NT2/D1 (cell line): ENCODE results near the gene DIP2C.

Experiments used
- DNase-seq: peaks from one replicate; pipeline ENCODE4 v3.0.0-alpha.2; 2011; ENCODE audit warnings: low read depth, low spot score
- H3K27me3 ChIP-seq: 2 replicates; pipeline ENCODE4 v1.6.0; 2011; ENCODE audit warnings: mild to moderate bottlenecking; ENCODE audit not compliant: insufficient read length, insufficient read depth
- H3K36me3 ChIP-seq: 2 replicates; pipeline ENCODE4 v1.6.1; 2011; ENCODE audit warnings: mild to moderate bottlenecking, low read length, mixed read lengths; ENCODE audit not compliant: insufficient read depth, insufficient read length
- H3K4me1 ChIP-seq: 2 replicates; pipeline ENCODE4 v1.5.1; 2011; ENCODE audit not compliant: insufficient read depth, insufficient read length
- H3K4me3 ChIP-seq: 2 replicates; pipeline ENCODE4 v1.5.1; 2011; ENCODE audit warnings: low read depth; ENCODE audit not compliant: insufficient read length
- H3K9ac ChIP-seq: 2 replicates; pipeline ENCODE4 v1.6.0; 2011; ENCODE audit warnings: low read depth; ENCODE audit not compliant: insufficient read length
- H3K9me3 ChIP-seq: 2 replicates; pipeline ENCODE4 v1.5.1; 2011; ENCODE audit warnings: mild to moderate bottlenecking, low read length; ENCODE audit not compliant: insufficient read depth
- SUZ12 ChIP-seq: IDR thresholded peaks from 2 replicates; pipeline ENCODE4 v1.6.1; 2011; ENCODE audit not compliant: insufficient read length, insufficient read depth; ENCODE audit errors: extremely low read depth
- YY1 ChIP-seq: IDR thresholded peaks from 2 replicates; pipeline ENCODE4 v1.6.1; 2011; ENCODE audit not compliant: insufficient read length, insufficient read depth
- ZNF274 ChIP-seq: IDR thresholded peaks from 2 replicates; pipeline ENCODE4 v1.6.1; 2011; ENCODE audit warnings: mild to moderate bottlenecking, low read depth, low read length

The DIP2C gene

DNA sequence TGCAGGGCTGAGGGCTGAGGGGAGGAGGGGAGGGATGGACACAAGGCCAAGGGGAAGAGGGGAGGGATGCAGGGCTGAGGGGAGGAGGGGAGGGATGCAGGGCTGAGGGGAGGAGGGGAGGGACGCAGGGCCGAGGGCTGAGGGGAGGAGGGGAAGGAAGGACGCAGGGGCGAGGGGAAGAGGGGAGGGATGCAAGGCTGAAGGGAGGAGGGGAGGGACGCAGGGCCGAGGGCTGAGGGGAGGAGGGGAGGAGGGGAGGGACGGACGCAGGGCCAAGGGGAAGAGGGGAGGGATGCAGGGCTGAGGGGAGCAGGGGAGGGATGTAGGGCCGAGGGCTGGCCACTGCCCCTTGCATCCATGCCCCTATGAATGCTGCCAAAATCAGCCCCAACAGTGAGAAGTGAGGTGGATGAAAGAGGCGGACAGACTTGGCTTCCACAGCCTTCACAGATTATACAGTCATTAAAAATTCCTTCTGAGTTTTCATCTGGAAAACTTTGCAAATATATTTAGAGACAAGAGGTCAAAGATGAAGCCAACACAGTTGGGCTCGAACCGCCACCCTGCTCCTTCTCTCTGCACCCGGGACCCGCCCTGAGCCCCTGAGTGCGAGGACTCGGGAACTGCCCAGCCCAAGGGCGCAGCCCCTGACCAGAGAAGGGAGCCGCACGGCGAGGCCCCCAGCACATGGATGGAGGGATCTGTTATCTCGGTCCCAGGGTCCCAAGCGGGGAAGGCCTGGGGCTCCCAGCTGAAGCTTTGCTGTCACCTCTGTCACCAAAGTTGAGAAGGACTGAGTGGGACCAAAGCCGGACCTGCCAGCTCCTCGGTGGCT lies 65.8 kb downstream of the DIP2C start:
- Histone ChIP-seq H3K9ac (no peak overlapping the region), H3K4me3 (no peak overlapping the region), H3K4me1 (peaks cover 12% of the 10 kb centered on the region), H3K36me3 (no peaks in the 10 kb centered on the region), H3K9me3 (no peaks in the 10 kb centered on the region), H3K27me3 (no peaks in the 10 kb centered on the region)
- no peak for TF ChIP-seq ZNF274
- no peak for TF ChIP-seq YY1
- no peak for TF ChIP-seq SUZ12
- no peak for DNase-seq

- H3K9me3 ChIP-seq = no peaks in the 10 kb centered on the region
- no peaks in the 10 kb centered on the region for H3K36me3 ChIP-seq
- no peak overlapping the region for H3K4me3 ChIP-seq
- H3K27me3 ChIP-seq = no peaks in the 10 kb centered on the region
- H3K4me1 ChIP-seq = peaks cover 12% of the 10 kb centered on the region
- no peak overlapping the region for H3K9ac ChIP-seq
- TF ChIP-seq YY1 (no peak), SUZ12 (no peak), ZNF274 (no peak)
- DNase-seq = no peak
Measured at GRCh38 chr10:623014-623413, 66.5 kb downstream of the DIP2C start.

DNA sequence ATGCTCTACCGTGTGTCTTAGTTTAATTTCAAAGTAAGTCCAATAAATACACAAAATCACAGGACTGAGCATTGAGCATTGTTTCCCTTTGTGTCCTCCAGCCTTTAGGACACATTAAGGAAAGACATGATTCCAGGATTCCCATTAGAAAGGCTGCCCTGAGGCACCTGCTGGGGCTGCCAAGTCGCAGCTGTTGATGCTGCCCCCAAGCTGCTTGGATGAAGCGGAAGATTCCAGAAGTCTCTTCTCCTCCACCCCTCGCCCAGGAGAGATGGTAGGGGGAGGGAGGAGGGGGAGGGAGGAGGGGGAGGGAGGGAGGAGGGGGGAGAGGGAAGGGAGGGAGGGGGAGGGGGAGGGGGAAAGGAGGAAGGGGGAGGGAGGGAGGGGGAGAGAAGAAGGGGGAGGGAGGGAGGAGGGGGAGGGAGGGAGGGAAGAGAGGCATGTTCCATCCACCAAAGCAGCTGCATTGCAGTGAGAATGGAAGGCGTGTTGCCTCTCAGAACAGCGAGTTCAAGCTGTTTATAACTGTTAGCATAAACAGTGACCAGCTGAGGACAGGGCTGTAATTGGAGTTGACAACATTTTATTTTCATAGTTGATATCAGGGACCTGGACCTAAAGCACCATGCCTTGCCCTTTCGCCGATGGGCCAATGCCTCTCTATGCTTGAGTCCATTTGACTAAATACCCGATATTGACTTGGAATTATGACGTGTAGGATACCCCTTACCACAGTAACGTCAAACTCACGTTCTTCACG lies 67.3 kb downstream of the DIP2C start:
- no peaks in the 10 kb centered on the region for H3K27me3 ChIP-seq

GRCh38 chr10:621513-621912 lies 68.0 kb downstream of the DIP2C start:
- H3K4me1 ChIP-seq = peaks cover 12% of the 10 kb centered on the region
- TF ChIP-seq SUZ12 (no peak), ZNF274 (no peak), YY1 (no peak)
- no peak overlapping the region for H3K4me3 ChIP-seq
- H3K36me3 ChIP-seq = no peaks in the 10 kb centered on the region
- no peak for DNase-seq
- H3K27me3 ChIP-seq = no peaks in the 10 kb centered on the region
- no peaks in the 10 kb centered on the region for H3K9me3 ChIP-seq
- no peak overlapping the region for H3K9ac ChIP-seq

More for the DNA sequence above, 67.3 kb downstream of the DIP2C start:
- no peak overlapping the region for H3K9ac ChIP-seq
- H3K9me3 ChIP-seq = no peaks in the 10 kb centered on the region
- DNase-seq = no peak
- TF ChIP-seq ZNF274 = no peak
- no peak for TF ChIP-seq YY1
- TF ChIP-seq SUZ12 = no peak
- H3K4me3 ChIP-seq = no peak overlapping the region
- H3K36me3 ChIP-seq = no peaks in the 10 kb centered on the region
- peaks cover 12% of the 10 kb centered on the region for H3K4me1 ChIP-seq

DNA sequence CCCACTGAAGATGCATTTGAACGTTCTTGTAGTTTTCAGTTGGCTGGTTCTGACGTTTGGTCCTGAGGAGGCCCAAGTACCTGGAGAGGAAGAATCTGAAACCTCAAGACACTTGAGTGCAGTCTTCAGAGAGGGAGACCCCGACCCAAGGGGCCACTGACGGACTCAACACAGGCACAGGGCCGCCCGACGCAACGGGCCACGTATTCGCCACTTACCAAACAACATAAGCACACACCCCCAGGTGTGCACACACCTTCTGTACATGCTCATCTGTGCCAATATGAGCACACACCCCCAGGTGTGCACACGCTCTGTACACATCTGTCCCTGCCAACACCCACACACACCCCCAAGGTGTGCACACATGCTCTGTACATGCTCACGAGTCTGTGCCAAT lies 68.5 kb downstream of the DIP2C start:
- H3K4me1 ChIP-seq = peaks cover 7% of the 10 kb centered on the region
- no peak overlapping the region for H3K9ac ChIP-seq
- no peak for DNase-seq
- H3K27me3 ChIP-seq = no peaks in the 10 kb centered on the region
- TF ChIP-seq YY1 (no peak), SUZ12 (no peak)
- no peak overlapping the region for H3K4me3 ChIP-seq
- no peaks in the 10 kb centered on the region for H3K9me3 ChIP-seq
- no peaks in the 10 kb centered on the region for H3K36me3 ChIP-seq

DNA sequence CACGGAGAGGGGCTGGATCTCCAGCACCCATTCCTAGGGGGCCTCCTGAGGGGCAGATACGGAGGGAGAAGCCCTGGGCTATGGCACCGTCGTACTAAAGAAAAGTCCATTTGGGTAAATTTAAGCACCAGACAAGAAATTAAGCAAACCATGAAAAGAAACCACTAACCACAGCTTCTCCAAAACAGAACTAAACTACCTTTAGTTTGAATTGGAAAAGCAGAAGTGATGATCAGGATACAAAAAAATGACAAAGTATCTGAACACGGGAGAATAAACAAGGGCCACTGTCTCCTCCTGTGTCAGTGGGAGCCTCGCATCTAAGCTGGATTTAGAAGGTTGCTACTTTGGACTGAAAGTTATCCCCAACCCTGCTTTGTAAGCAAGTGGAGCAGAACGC lies 69.1 kb downstream of the DIP2C start:
- Histone ChIP-seq H3K27me3 (no peaks in the 10 kb centered on the region), H3K36me3 (no peaks in the 10 kb centered on the region), H3K9me3 (no peaks in the 10 kb centered on the region), H3K9ac (no peak overlapping the region), H3K4me1 (peaks cover 5% of the 10 kb centered on the region), H3K4me3 (no peak overlapping the region)
- no peak for DNase-seq
- no peak for TF ChIP-seq SUZ12
- TF ChIP-seq ZNF274 = no peak
- no peak for TF ChIP-seq YY1

DNA sequence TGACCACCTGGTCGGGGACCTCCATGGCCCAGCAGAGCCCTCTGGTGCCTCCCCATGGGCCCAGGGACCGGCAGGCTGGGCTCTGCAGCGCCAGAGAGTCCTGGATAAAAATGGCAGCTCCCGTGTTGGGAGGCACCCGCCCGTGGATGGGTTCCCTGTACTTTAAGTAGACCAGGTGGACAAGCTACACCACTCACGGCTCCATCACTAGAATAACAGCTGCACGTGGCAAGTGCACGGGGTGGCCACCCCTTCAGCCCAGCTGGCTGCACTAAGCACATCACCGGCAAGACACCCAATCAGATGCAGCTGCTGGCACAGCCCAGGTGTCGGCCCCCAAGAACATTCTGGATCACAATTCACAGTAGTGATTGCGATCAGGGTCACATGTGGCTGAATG lies 69.8 kb downstream of the DIP2C start:
- H3K9ac ChIP-seq = no peak overlapping the region
- no peak for TF ChIP-seq SUZ12
- TF ChIP-seq ZNF274 = no peak
- TF ChIP-seq YY1 = no peak
- no peaks in the 10 kb centered on the region for H3K36me3 ChIP-seq
- no peak overlapping the region for H3K4me3 ChIP-seq
- peaks cover 2% of the 10 kb centered on the region for H3K4me1 ChIP-seq
- no peaks in the 10 kb centered on the region for H3K27me3 ChIP-seq
- H3K9me3 ChIP-seq = no peaks in the 10 kb centered on the region
- no peak for DNase-seq
